Psoas muscle (tissue), 8 donors: ENCODE results near the gene OTOA. TPM values are rescaled to one million over a fixed set of nuclear protein-coding genes. Genes with fewer than 3 reads are reported as not detected.
A peak's percentile ranks its signal among the peaks of the same experiment; 100 is the strongest.

Experiments used
- ATAC-seq, 4 donors: fragments of 200-7000 bp; cut with Tn5 transposase; one replicate each; pipeline ENCODE4 v1.9.1; 2020; ENCODE audit warnings: moderate library complexity in 3 of 4, mild to moderate bottlenecking in 2 of 4
- DNase-seq, 2 donors: peaks; one replicate each; pipeline ENCODE4 v3.0.0-alpha.2; 2020
- H3K27ac ChIP-seq: fragments of 200-600 bp; one replicate; pipeline ENCODE4 v1.8.0; 2022
- H3K27me3 ChIP-seq, 3 donors: fragments of 200-600 bp in 1 of 3; one replicate each; pipeline versions ENCODE4 v1.6.1 to v1.8.0; 2013 to 2022; ENCODE audit warnings: low read length in 2 of 3, mild to moderate bottlenecking in 2 of 3, moderate library complexity in 1 of 3; ENCODE audit not compliant: insufficient read depth in 3 of 3
- H3K36me3 ChIP-seq, 2 donors: fragments of 200-600 bp in 1 of 2; one replicate each; pipeline versions ENCODE4 v1.6.1 to v1.8.0; 2013 to 2022; ENCODE audit warnings: low read depth in 1 of 2, mild to moderate bottlenecking in 1 of 2, moderate library complexity in 1 of 2; ENCODE audit not compliant: insufficient read depth in 1 of 2
- H3K4me1 ChIP-seq: fragments of 200-600 bp; one replicate; pipeline ENCODE4 v1.8.0; 2022
- H3K4me3 ChIP-seq: fragments of 200-600 bp; one replicate; pipeline ENCODE4 v1.8.0; 2022; ENCODE audit warnings: mild to moderate bottlenecking
- H3K9me3 ChIP-seq: fragments of 200-600 bp; one replicate; pipeline ENCODE4 v1.8.0; 2022
- WGBS, 3 donors: extraction: QIAGEN DNeasy Blood & Tissue Kit; methylation state at CpG; one replicate each; pipeline versions ENCODE4 v1.1.6 to v1.1.7; 2013; 5-methylcytosine and 5-hydroxymethylcytosine counted together
- intact Hi-C, 2 donors: fragments of 100-400 bp; cut with DNase I; formaldehyde crosslinking; loops; one replicate each; pipeline versions ENCODE4 v1.11.0 to v1.14.2; 2022
- polyA plus RNA-seq, 3 donors: library from polyadenylated mRNA; stranded (reverse); fragments of 200-250 nt; gene quantifications; one replicate each; pipeline ENCODE4 v1.2.3, GENCODE V29; 2013
- total RNA-seq, 4 donors: library from RNA; stranded (reverse); fragmentation: NEBNext Ultra II Directional in 2 of 4; extraction: Animal tissue kit (Norgen Biotek cat#: 25700) in 2 of 4; gene quantifications; one replicate each; pipeline versions ENCODE4 v1.2.1 to v1.2.4, GENCODE V29; 2021 to 2023
- TF ChIP-seq, protein P1 (sequence below): fragments of 200-600 bp; IDR thresholded peaks from one replicate; pipeline ENCODE4 v1.8.0; 2022; ENCODE audit warnings: antibody characterized with exemption
- donor health status: healthy with polysubstance abuse.
- donor health status: DM: no; HTN: no; CAD: no; lungs with moderate emphysema.
- donor health status: Bipolar disorder and iron deficiency.
- donor health status: healthy.
- donor health status: DM: yes; HTN: yes; CAD: no.
- donor health status: DM: no; HTN: no; CAD: no.
- donor health status: DM: no; HTN: no; CAD: no.
- donor health status: DM: yes; HTN: yes; CAD: no.

The OTOA gene
- total and polyA plus RNA-seq, 7 donors, result 0.04 to 0.21 (median 0.06) TPM; not detected in 2

GRCh38 chr16:21703589-21704174, 39.9 kb downstream of the OTOA start:
- TF ChIP-seq, protein P1, sequence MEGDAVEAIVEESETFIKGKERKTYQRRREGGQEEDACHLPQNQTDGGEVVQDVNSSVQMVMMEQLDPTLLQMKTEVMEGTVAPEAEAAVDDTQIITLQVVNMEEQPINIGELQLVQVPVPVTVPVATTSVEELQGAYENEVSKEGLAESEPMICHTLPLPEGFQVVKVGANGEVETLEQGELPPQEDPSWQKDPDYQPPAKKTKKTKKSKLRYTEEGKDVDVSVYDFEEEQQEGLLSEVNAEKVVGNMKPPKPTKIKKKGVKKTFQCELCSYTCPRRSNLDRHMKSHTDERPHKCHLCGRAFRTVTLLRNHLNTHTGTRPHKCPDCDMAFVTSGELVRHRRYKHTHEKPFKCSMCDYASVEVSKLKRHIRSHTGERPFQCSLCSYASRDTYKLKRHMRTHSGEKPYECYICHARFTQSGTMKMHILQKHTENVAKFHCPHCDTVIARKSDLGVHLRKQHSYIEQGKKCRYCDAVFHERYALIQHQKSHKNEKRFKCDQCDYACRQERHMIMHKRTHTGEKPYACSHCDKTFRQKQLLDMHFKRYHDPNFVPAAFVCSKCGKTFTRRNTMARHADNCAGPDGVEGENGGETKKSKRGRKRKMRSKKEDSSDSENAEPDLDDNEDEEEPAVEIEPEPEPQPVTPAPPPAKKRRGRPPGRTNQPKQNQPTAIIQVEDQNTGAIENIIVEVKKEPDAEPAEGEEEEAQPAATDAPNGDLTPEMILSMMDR, result no peak
- H3K27me3 ChIP-seq, result no peaks in the 10 kb centered on the region
- no peak for DNase-seq
- no peak overlapping the region for H3K27ac ChIP-seq
- no peak for ATAC-seq
- intact Hi-C loops, result no loop called here
- no peaks in the 10 kb centered on the region for H3K36me3 ChIP-seq
- H3K4me3 ChIP-seq, result no peak overlapping the region
- no peaks in the 10 kb centered on the region for H3K9me3 ChIP-seq
- 72 to 73% (median 72%) methylated on average over 5 of the region's 5 CpGs for WGBS, 3 donors
- no peaks in the 10 kb centered on the region for H3K4me1 ChIP-seq

- no peaks in the 10 kb centered on the region for H3K36me3 ChIP-seq
- no peak overlapping the region for H3K4me3 ChIP-seq
- no peak overlapping the region for H3K27ac ChIP-seq
- intact Hi-C loops, result no loop called here
- 87 to 94% (median 91%) methylated on average over 5 of the region's 5 CpGs for WGBS, 3 donors
- no peak for DNase-seq
- no peaks in the 10 kb centered on the region for H3K9me3 ChIP-seq
- H3K4me1 ChIP-seq, result no peaks in the 10 kb centered on the region
- no peaks in the 10 kb centered on the region for H3K27me3 ChIP-seq
- ATAC-seq, result no peak
- TF ChIP-seq, protein P1, result no peak
Measured at GRCh38 chr16:21704266-21704665, 40.5 kb downstream of the OTOA start.

- no peaks in the 10 kb centered on the region for H3K4me1 ChIP-seq
- no peaks in the 10 kb centered on the region for H3K9me3 ChIP-seq
- DNase-seq (no peak), ATAC-seq (no peak)
- no peak overlapping the region for H3K27ac ChIP-seq
- intact Hi-C loops, result loop anchor here in 1 of 2 donors (5.0 kb wide), 1 partner anchor 47 kb away; no protein-coding TSS in a partner anchor
- H3K4me3 ChIP-seq, result no peak overlapping the region
- WGBS, 3 donors, result 76 to 83% (median 81%) methylated on average over 6 of the region's 6 CpGs
- TF ChIP-seq, protein P1, result no peak
- no peaks in the 10 kb centered on the region for H3K27me3 ChIP-seq
- H3K36me3 ChIP-seq, result no peaks in the 10 kb centered on the region
Measured at GRCh38 chr16:21704733-21705132, 41.0 kb downstream of the OTOA start.

GRCh38 chr16:21708533-21709115, 44.9 kb downstream of the OTOA start:
- Histone ChIP-seq H3K36me3 (no peaks in the 10 kb centered on the region), H3K27me3 (no peaks in the 10 kb centered on the region), H3K9me3 (no peaks in the 10 kb centered on the region), H3K4me1 (no peaks in the 10 kb centered on the region), H3K4me3 (no peak overlapping the region), H3K27ac (no peak overlapping the region)
- 4 to 7% (median 6%) methylated on average over 10 of the region's 10 CpGs for WGBS, 3 donors
- ATAC-seq (peak; percentile 43 to 76 (median 58)), DNase-seq (peak; percentile 41 to 56)
- intact Hi-C loops, result loop anchor here (2.0 to 5.0 kb wide), 3 partner anchors 51 to 124 kb away; no protein-coding TSS in a partner anchor
- TF ChIP-seq, protein P1, result peak; percentile 82
